VCaP (cell line): ENCODE results near the gene RGS14.

Source experiments
- H3K27ac ChIP-seq: fragments of 450-650 bp; 2 replicates; pipeline ENCODE4 v1.5.1; 2017
- TF ChIP-seq, protein P1 (sequence below): fragments of 450-650 bp; conservative IDR thresholded peaks from 2 replicates; pipeline ENCODE4 v1.5.1; 2017; ENCODE audit warnings: mild to moderate bottlenecking, moderate library complexity

The RGS14 gene

DNA sequence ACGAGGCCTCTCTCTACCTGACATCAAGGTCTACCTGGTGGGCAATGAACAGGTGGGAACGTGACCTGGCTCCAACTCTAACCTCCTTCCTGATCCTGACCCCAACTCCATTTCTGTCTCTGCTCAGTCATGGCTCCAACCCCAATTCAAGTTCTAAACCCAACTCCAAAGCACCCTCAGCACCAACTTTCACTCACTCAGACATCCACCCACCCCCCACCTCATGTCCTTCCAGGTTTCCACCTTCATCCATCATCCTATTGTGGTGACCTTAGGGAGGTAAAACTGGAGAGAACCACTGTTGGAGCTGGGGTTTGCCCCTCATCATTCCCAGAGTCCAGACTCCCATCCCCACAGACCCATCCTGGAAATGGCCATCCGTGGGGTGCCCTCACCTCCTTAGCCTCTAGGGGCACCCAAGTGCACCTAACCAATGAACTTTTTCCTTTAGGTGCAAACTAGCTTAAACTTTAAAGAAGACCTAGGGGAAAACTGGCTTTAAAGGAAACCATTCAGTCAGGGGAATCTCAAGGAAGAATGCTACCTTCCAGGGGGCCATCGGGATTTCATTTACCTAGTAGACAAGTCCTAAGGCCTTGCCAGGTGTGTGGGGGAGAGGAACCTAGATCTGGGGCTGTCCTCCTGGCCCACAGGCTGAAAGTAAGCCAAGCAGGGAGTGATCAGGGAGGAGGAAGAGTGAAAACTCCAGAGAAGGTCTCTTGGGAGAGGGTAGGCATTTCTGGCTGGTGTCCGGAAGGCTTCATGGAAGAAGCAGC lies 11.3 kb downstream of the RGS14 start:
- no peak overlapping the region; the same call in 1 of the 2 replicates for H3K27ac ChIP-seq
- TF ChIP-seq, protein P1, sequence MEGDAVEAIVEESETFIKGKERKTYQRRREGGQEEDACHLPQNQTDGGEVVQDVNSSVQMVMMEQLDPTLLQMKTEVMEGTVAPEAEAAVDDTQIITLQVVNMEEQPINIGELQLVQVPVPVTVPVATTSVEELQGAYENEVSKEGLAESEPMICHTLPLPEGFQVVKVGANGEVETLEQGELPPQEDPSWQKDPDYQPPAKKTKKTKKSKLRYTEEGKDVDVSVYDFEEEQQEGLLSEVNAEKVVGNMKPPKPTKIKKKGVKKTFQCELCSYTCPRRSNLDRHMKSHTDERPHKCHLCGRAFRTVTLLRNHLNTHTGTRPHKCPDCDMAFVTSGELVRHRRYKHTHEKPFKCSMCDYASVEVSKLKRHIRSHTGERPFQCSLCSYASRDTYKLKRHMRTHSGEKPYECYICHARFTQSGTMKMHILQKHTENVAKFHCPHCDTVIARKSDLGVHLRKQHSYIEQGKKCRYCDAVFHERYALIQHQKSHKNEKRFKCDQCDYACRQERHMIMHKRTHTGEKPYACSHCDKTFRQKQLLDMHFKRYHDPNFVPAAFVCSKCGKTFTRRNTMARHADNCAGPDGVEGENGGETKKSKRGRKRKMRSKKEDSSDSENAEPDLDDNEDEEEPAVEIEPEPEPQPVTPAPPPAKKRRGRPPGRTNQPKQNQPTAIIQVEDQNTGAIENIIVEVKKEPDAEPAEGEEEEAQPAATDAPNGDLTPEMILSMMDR = peak; percentile 61

DNA sequence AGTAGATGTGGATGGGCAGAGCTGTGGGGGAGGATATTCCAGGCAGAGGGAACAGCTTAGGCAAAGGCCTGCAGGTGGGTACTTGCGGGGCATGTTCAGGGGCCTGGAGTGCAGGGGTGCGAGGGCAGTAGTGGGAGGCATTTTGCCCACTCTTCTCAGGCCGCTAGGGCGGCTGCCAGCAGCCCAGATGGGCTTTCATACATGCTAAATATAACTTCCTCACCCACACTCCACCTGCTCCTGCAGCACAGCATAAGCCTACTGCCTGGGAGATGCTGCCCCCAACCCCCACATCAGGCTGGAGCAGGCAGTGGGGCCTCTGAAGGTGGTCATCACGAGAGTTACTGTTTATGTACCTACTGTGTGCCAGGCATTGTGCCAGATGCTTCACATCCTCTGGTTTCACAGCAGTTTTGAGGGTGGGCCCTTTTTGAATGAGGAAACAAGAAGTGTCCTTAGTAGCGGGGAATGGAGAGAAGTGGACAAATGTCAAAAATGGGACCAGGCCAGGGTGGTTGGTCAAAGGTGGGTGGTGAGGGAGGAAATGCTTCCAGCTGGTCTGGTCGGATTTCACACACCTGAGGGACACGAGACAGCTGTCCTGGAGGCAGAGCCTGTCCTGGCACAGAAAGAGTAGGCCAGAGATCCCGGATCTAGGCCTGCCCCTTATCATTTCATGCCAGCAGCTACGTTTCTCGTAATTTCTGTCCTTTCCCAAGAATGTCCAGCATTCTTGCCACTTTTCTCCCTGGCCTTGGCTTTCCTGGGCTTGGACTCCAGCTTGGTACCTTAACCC lies 12.1 kb downstream of the RGS14 start:
- TF ChIP-seq, protein P1 = no peak
- peak overlapping the region; percentile 86 for H3K27ac ChIP-seq

- H3K27ac ChIP-seq = peak overlapping the region; percentile 86
- TF ChIP-seq, protein P1 = peak; percentile 84
Observed at GRCh38 chr5:177370488-177371119, 12.9 kb downstream of the RGS14 start.

DNA sequence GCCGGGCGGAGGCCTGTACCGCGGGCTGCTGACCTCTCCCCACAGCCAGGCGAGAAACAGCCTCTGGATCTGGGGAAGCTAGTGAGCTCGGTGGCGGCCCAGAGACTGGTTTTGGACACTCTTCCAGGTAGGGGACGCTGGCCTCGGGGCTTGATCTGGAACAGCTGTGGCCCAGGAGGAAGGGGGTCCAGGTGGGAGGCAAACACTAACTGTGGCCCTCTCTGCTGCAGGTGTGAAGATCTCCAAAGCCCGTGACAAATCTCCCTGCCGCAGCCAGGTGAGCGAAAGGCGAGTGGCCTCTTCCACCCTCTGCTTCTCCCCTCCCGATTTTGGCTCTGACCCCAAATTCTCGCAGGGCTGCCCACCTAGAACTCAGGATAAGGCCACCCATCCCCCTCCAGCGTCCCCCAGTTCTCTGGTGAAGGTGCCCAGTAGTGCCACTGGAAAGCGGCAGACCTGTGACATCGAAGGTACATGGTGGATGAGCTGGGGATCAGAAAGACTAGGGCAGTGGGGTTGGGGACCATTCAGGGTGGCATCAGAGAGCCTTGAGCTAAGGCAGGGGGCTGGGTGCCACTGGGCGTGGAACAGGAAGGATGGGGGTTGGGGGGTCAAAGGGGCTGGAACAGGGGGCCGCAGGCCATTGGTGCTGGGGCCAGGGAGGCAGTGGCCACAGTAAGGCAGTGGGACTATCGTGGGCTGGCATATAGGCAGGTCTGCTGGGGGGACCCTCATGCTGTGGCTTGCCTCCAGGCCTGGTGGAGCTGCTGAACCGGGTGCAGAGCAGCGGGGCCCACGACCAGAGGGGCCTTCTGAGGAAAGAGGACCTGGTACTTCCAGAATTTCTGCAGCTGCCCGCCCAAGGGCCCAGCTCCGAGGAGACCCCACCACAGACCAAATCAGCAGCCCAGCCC lies 13.7 kb downstream of the RGS14 start:
- peak overlapping the region; percentile 86 for H3K27ac ChIP-seq
- TF ChIP-seq, protein P1 = no peak

DNA sequence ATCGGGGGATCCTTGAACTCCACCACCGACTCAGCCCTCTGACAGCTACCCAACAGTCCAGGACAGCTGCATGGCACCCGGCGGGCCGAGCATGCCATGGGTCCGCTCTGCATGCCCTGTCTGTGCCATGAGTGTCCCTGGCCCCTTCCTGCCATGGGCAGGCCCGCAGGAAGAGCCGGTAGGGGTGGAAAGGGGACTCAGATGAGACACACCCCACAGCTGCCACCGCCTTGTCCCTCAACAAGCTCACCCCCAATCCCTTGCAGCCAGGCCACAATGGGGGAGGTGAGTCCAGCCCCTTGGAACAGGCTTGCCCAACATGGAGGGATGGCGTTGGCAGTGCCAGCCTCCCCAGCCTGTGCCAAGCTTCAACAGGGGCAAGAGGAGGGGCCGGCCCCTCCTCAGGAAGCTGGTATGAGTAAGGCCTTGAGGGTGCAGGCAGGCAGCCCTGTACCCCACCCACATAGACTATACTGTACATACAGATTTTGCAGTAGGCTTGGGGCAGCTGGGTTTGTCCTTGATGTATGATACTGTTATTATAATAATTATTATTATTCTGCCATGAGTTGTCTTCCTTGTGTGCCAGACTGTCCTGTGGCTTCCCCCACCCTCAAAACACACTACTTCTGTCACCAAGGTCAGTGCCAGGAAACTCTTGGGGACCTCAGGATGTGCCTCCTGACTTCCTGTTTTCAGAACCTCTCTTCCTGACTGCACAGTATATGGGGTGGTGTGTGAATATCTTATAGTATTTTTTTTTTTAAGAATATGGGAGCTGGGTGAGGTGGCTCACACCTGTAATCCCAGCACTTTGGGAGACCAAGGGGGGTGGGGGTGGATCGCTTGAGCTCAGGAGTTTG lies 14.5 kb downstream of the RGS14 start:
- TF ChIP-seq, protein P1 = no peak
- peak overlapping the region; percentile 86 for H3K27ac ChIP-seq

GRCh38 chr5:177372910-177373309 lies 15.2 kb downstream of the RGS14 start:
- TF ChIP-seq, protein P1 = no peak
- no peak overlapping the region for H3K27ac ChIP-seq
